Neural cell (in vitro differentiated cells): ENCODE measurements around the gene ANKRD40. TPM values are rescaled to one million over a fixed set of nuclear protein-coding genes. Genes with fewer than 3 reads are reported as not detected.

Experiments used
- H2AFZ ChIP-seq: fragments of 200-600, 300-800 bp; sonication (generic), shearing (Covaris generic); 2 replicates; pipeline ENCODE4 v1.6.0; 2014; ENCODE audit warnings: low read depth, mild to moderate bottlenecking, antibody characterized with exemption, low read length, moderate library complexity
- H3F3A ChIP-seq: fragments of 200-600 bp; shearing (Covaris generic); 2 replicates; pipeline ENCODE4 v1.6.1; 2016; ENCODE audit warnings: mild to moderate bottlenecking, moderate library complexity, mixed read lengths, antibody characterized with exemption, low read length; ENCODE audit not compliant: insufficient read depth, poor library complexity, severe bottlenecking
- H3K27ac ChIP-seq: fragments of 200-600, 300-800 bp; sonication (generic), shearing (Covaris generic); 2 replicates; pipeline ENCODE4 v1.5.1; 2014; ENCODE audit warnings: mild to moderate bottlenecking, low read length, moderate library complexity
- H3K27me3 ChIP-seq: fragments of 300-800, 200-600 bp; sonication (generic), shearing (Covaris generic); 2 replicates; pipeline ENCODE4 v1.6.0; 2014; ENCODE audit warnings: mild to moderate bottlenecking, low read depth, low read length, moderate library complexity; ENCODE audit not compliant: insufficient read depth
- H3K36me3 ChIP-seq: fragments of 300-800, 200-600 bp; sonication (generic), shearing (Covaris generic); 2 replicates; pipeline ENCODE4 v1.5.1; 2014; ENCODE audit warnings: mild to moderate bottlenecking, antibody characterized with exemption, low read length, moderate library complexity; ENCODE audit not compliant: insufficient read depth
- H3K4me2 ChIP-seq: fragments of 300-800, 200-600 bp; sonication (generic), shearing (Covaris generic); 2 replicates; pipeline ENCODE4 v1.6.0; 2014; ENCODE audit warnings: mild to moderate bottlenecking, low read length
- H3K4me3 ChIP-seq: fragments of 300-800, 200-600 bp; sonication (generic), shearing (Covaris generic); 2 replicates; pipeline ENCODE4 v1.5.1; 2014; ENCODE audit warnings: mild to moderate bottlenecking, low read length, moderate library complexity
- H3K79me2 ChIP-seq: fragments of 200-600 bp; shearing (Covaris generic); replicated peaks from 2 replicates; pipeline ENCODE4 v1.6.0; 2014; ENCODE audit warnings: mild to moderate bottlenecking, low read length, moderate library complexity; ENCODE audit not compliant: insufficient read depth
- H3K9ac ChIP-seq: fragments of 300-800, 200-600 bp; sonication (generic), shearing (Covaris generic); 2 replicates; pipeline ENCODE4 v1.6.1; 2016; ENCODE audit warnings: mild to moderate bottlenecking, low read length, mixed read lengths
- H3K9me2 ChIP-seq: fragments of 200-600 bp; shearing (Covaris generic); 2 replicates; pipeline ENCODE4 v1.6.1; 2016; ENCODE audit warnings: mild to moderate bottlenecking, low read length, mixed read lengths; ENCODE audit not compliant: insufficient read depth
- H3K9me3 ChIP-seq: fragments of 200-600, 300-800 bp; sonication (generic), shearing (Covaris generic); 2 replicates; pipeline ENCODE4 v1.6.1; 2016; ENCODE audit warnings: mild to moderate bottlenecking, mixed run types, low read length, moderate library complexity, mixed read lengths
- H4K20me1 ChIP-seq: fragments of 200-600 bp; shearing (Covaris generic); 2 replicates; pipeline ENCODE4 v1.6.1; 2016; ENCODE audit warnings: mild to moderate bottlenecking, mixed run types; ENCODE audit not compliant: insufficient read depth
- CTCF ChIP-seq: fragments of 450-650 bp; IDR thresholded peaks from 2 replicates; pipeline ENCODE4 v1.5.1; 2014; ENCODE audit warnings: antibody characterized with exemption, mild to moderate bottlenecking, moderate library complexity; ENCODE audit not compliant: poor library complexity, severe bottlenecking
- EP300 ChIP-seq: fragments of 450-650 bp; conservative IDR thresholded peaks from 2 replicates; pipeline ENCODE4 v1.6.1; 2014; ENCODE audit warnings: antibody characterized with exemption, mild to moderate bottlenecking, moderate library complexity; ENCODE audit not compliant: poor library complexity, severe bottlenecking
- EZH2 ChIP-seq: fragments of 200-600, 300-800 bp; shearing (Covaris generic), sonication (generic); IDR thresholded peaks from 2 replicates; pipeline ENCODE4 v1.6.1; 2014; ENCODE audit warnings: antibody characterized with exemption, low read length, borderline replicate concordance, mild to moderate bottlenecking; ENCODE audit not compliant: insufficient read depth, poor library complexity, severe bottlenecking
- MXI1 ChIP-seq: fragments of 450-650 bp; conservative IDR thresholded peaks from 2 replicates; pipeline ENCODE4 v1.6.1; 2014; ENCODE audit warnings: antibody characterized with exemption, mild to moderate bottlenecking; ENCODE audit not compliant: poor library complexity, severe bottlenecking
- POLR2AphosphoS5 ChIP-seq: IDR thresholded peaks from 2 replicates; pipeline ENCODE4 v1.6.1; 2012
- RAD21 ChIP-seq: fragments of 450-650 bp; conservative IDR thresholded peaks from 2 replicates; pipeline ENCODE4 v1.6.1; 2014; ENCODE audit warnings: antibody characterized with exemption, mild to moderate bottlenecking, moderate library complexity
- SMC3 ChIP-seq: fragments of 450-650 bp; conservative IDR thresholded peaks from 2 replicates; pipeline ENCODE4 v1.6.1; 2014; ENCODE audit warnings: antibody characterized with exemption, mild to moderate bottlenecking, moderate library complexity; ENCODE audit not compliant: poor library complexity
- TAF1 ChIP-seq: IDR thresholded peaks from 2 replicates; pipeline ENCODE4 v1.6.1; 2012; ENCODE audit warnings: low read depth
- polyA plus RNA-seq: library from polyadenylated mRNA; depleted of rRNA; stranded (reverse); fragments of >200 nt; gene quantifications from 2 replicates; pipeline ENCODE4 v1.2.3, GENCODE V29; 2014
- TF ChIP-seq, protein P1 (sequence below): IDR thresholded peaks from 2 replicates; pipeline ENCODE4 v1.6.1; 2012; ENCODE audit warnings: borderline replicate concordance

ANKRD40 gene
- polyA plus RNA-seq, 1 donor from 2014 or later, result 15.2 TPM

DNA sequence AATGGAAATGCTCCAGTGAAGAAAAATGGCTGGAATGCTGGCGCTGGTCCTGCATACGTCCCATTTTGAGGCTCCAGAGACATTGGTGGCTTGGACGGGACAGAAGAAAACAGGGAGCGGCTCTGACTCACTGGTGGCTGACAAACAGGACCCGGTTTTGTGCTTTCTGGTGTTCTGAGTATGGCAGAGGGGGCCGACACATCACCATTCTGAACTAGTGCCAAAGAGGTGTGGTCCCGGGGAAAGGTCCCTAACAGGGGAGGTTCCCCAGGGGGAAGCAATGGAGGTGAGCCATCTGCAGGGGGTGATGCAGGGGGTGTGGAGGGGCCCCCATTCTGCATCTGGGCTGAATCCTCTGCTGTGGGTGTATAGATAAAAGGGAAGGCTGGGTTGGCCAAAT lies 8.3 kb downstream of the ANKRD40 start:
- Histone ChIP-seq H3K27me3 (no peaks in the 10 kb centered on the region), H4K20me1 (no peaks in the 10 kb centered on the region), H3K36me3 (peaks cover 21% of the 10 kb centered on the region), H2AFZ (no peak overlapping the region), H3K4me2 (no peak overlapping the region), H3K4me3 (no peak overlapping the region), H3K9ac (no peak overlapping the region), H3K79me2 (peaks cover 7% of the 10 kb centered on the region), H3K27ac (no peak overlapping the region), H3K9me3 (no peaks in the 10 kb centered on the region), H3K9me2 (no peaks in the 10 kb centered on the region), H3F3A (no peaks in the 10 kb centered on the region)
- TF ChIP-seq SMC3, result no peak
- TF ChIP-seq EP300, result no peak
- TF ChIP-seq POLR2AphosphoS5, result no peak
- no peak for TF ChIP-seq EZH2
- no peak for TF ChIP-seq RAD21
- TF ChIP-seq, protein P1, sequence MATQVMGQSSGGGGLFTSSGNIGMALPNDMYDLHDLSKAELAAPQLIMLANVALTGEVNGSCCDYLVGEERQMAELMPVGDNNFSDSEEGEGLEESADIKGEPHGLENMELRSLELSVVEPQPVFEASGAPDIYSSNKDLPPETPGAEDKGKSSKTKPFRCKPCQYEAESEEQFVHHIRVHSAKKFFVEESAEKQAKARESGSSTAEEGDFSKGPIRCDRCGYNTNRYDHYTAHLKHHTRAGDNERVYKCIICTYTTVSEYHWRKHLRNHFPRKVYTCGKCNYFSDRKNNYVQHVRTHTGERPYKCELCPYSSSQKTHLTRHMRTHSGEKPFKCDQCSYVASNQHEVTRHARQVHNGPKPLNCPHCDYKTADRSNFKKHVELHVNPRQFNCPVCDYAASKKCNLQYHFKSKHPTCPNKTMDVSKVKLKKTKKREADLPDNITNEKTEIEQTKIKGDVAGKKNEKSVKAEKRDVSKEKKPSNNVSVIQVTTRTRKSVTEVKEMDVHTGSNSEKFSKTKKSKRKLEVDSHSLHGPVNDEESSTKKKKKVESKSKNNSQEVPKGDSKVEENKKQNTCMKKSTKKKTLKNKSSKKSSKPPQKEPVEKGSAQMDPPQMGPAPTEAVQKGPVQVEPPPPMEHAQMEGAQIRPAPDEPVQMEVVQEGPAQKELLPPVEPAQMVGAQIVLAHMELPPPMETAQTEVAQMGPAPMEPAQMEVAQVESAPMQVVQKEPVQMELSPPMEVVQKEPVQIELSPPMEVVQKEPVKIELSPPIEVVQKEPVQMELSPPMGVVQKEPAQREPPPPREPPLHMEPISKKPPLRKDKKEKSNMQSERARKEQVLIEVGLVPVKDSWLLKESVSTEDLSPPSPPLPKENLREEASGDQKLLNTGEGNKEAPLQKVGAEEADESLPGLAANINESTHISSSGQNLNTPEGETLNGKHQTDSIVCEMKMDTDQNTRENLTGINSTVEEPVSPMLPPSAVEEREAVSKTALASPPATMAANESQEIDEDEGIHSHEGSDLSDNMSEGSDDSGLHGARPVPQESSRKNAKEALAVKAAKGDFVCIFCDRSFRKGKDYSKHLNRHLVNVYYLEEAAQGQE, result no peak
- no peak for TF ChIP-seq MXI1
- no peak for TF ChIP-seq CTCF
- no peak for TF ChIP-seq TAF1

- TF ChIP-seq, protein P1, result no peak
- TF ChIP-seq SMC3 (peak; percentile 74), CTCF (peak; percentile 58), EZH2 (no peak), RAD21 (peak; percentile 67)
- Histone ChIP-seq H3K79me2 (no peaks in the 10 kb centered on the region), H3F3A (no peaks in the 10 kb centered on the region), H3K9ac (no peak overlapping the region), H3K4me2 (no peak overlapping the region), H3K27me3 (no peaks in the 10 kb centered on the region), H3K4me3 (no peak overlapping the region), H3K36me3 (peaks cover 23% of the 10 kb centered on the region), H2AFZ (no peak overlapping the region), H3K9me2 (no peaks in the 10 kb centered on the region), H4K20me1 (no peaks in the 10 kb centered on the region), H3K27ac (no peak overlapping the region), H3K9me3 (no peaks in the 10 kb centered on the region)
Observed at GRCh38 chr17:50697663-50698272, 9.9 kb downstream of the ANKRD40 start.
